SH-SY5Y (cell line): ENCODE results near the gene CATSPERZ.

Experiments used
- GATA2 ChIP-seq: IDR thresholded peaks from 2 replicates; pipeline ENCODE4 v1.6.1; 2011; ENCODE audit warnings: mild to moderate bottlenecking, low read depth, low read length
- GATA3 ChIP-seq: IDR thresholded peaks from 2 replicates; pipeline ENCODE4 v1.6.1; 2011; ENCODE audit warnings: low read depth, mild to moderate bottlenecking, low read length, moderate library complexity

GRCh38 chr11:64250415-64251015 is 49.6 kb upstream of the CATSPERZ start:
- TF ChIP-seq GATA3 (no peak), GATA2 (no peak)
